Activated CD8-positive, alpha-beta memory T cell treated with anti-CD3 and anti-CD28 coated beads, Interleukin-2, amount 50 U/mL, for 1 hour (primary cell): Measurements from ENCODE around the gene ADAMTS9.

ENCODE experiments used
- DNase-seq: peaks from one replicate; pipeline ENCODE4 v3.0.0-alpha.2; 2020; ENCODE audit errors: extremely low read depth

The ADAMTS9 gene

GRCh38 chr3:64651741-64652241 lies 36.0 kb downstream of the ADAMTS9 start:
- no peak for DNase-seq

DNA sequence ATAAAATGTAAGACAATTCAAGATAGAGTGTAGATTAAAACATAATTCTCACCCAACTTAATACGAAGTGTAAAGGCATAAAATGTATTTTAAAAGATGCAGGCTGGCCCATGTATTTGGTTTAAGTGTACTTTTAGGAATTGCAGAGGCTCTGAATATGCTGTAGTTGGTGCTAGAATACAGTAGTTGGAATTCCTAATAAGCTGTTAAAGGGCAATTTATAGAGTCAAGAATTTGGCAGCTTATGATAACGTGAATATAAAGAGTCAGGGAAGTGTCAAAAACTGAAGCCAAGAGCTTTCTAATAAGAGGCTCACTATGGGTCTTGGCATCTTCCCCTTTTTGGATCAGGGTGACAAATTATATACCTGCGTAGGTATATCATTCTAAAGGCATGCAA lies 36.5 kb downstream of the ADAMTS9 start:
- DNase-seq, result no peak

- no peak for DNase-seq
These were observed 37.1 kb downstream of the ADAMTS9 start for GRCh38 chr3:64650715-64651114.

DNA sequence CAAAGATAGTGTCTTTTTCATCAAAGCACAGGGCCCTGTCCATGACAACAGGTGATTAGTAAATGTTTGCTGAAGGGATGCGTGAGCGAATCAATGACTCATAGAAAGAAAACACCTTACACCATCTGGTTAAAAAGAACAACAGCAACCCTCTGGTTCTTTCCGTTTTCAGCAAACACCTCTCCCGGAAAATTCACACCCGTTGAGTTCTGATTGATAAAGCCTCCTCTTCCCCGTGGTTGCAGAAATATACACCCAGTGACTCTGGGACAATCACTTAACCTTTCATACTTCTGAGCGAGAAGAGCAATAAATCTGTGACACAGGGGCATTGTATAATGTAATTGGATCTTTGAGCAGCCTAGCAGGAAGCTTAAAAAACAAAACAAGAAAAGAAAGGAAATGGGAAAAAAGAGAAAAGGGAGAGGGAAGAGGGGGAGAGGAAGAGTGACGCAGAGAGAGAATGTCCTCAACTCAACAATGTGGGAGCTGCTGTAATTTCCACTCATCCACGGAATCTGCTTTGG lies 37.6 kb downstream of the ADAMTS9 start:
- DNase-seq, result no peak

DNA sequence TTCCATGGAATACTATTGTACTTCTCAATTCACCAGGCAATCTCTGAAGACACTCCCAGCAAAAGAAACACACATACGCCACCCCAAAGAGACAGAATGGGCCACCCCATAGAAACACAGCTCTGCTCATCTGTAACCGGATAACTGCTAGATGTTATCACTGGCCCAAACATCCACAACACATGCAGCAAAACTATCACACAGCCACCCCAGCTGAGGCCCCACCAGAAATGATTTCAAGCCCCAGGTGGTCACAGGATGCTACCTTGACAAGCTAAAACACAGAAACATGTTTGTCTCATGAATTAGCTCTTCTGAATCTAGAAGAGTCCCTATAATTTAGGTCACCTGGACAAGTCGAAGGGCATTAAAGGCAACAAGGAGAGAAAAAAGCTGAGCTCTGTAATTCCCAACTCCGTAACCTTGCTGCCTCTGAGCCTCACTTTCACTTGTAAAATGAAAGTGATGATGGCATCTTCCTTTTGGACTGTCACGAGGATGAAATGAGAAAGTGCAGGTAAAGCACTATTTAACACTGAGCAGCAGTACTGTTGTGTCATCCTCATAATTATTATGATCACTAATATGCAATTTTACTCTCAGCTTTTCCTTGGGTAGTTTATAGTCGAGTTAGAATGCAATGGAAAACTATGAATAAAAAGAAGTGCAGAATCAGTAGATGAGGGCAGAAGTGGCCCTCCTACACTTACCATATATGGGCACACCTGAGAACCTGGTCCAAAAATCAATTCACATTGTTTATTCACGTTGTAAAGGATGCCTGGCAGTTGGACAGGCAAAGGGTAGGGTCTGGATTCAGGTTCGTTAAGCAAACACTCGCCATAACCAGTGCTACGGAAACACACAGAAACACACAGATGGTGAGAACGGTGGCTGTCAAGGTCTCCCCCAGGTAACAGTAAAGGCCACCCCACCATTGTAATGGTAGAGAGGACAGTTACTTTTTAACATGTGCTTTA lies 38.6 kb downstream of the ADAMTS9 start:
- no peak for DNase-seq

DNA sequence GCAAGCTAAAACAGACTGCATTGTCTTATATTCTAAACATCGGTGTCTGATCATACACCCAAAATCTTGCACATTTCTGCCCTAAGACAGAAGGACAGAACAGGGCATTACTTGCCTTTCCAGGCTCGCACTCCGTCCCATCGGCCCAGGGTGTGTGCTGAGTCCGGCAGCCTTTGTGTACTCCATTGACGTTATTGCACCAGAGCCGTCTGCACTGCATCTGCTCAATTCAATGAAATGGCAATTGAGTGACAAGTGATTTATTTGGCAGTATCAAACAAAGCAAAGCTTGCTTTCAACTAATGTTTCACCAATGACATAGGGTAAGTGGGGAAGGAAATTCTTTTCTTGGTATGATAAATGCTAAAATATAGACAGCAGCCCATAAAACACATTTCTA lies 40.0 kb downstream of the ADAMTS9 start:
- DNase-seq, result no peak

GRCh38 chr3:64645243-64645642 lies 42.6 kb downstream of the ADAMTS9 start:
- no peak for DNase-seq

- DNase-seq, result no peak
These were observed 43.3 kb downstream of the ADAMTS9 start for GRCh38 chr3:64644483-64644882.

GRCh38 chr3:64642327-64643151 lies 45.3 kb downstream of the ADAMTS9 start:
- DNase-seq, result no peak

GRCh38 chr3:64638981-64639481 lies 48.8 kb downstream of the ADAMTS9 start:
- no peak for DNase-seq

DNA sequence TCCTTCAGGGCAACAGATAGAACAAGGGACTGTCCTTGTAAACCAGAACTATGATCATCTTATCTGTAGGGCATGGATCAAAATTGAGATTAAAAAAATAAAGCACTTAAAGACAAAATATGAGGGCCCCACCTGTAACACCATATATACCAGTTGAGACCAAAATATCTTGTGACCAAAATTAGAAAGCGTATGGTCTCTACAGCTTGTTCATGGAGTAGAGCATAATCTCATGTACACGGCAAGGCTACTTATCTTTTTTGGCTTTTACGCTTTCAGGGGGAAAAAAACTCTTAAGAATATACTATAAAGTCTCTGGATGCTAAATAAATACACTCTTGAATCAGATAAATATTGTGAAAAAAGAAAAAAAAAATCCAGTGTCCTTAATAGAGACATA lies 49.3 kb downstream of the ADAMTS9 start:
- DNase-seq, result no peak

GRCh38 chr3:64634417-64634816 lies 53.4 kb downstream of the ADAMTS9 start:
- no peak for DNase-seq

DNA sequence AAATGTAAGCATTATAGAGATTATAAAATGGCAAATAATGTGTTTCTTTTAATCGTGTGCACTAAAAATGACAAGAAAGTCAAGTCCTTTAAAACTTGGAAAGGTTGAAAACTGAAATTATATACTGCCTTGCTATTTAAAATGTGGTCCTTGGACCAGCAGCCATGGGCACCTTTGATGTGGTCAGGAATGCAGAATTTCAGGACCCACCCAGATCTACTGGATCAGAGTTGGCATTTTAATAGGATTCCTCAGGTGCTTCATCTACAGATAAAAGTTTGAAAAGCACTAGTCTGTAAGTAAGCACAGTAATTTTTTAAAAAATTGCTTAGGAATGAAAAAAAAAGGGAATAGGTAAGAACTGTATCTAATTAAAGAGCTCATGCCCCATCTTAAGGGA lies 55.8 kb downstream of the ADAMTS9 start:
- DNase-seq, result no peak

- no peak for DNase-seq
These were observed 60.1 kb downstream of the ADAMTS9 start for GRCh38 chr3:64627471-64628321.

DNA sequence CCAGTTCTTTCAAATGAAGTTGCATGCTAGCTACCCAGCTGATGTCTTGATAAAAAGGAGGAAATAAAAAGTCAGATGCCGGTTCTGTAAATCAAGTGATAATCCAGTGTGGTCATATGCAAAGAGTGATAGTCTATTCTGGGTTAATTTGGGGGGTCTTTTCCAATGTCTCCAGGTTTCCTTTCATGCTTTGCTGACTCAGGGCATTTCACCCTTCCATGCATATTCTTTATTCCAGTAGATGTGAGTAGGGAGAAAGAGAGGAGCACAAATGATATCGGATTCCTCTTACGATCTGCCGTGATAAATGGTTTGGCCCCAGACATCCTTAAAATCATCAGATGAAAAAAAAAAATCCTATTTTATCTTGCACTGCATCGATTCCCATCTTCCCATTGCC lies 60.8 kb downstream of the ADAMTS9 start:
- DNase-seq, result no peak

DNA sequence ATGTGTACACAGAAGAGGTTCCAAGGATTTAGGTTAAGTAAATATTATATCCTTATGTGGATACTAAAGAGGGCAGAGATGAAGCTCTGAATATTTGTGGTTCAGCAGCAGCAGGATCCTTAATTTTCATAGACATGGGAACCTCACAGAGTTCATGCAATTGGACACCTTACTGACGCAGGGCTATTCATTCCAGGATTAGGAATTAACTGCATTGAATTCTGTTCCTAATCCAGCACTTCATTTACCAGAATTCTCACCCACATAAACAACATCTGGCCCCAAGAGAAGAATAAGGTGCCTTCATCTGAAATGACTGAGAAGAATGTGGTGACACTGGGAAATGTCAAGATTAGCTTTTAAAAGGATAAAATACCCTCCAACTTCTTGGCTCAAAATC lies 62.4 kb downstream of the ADAMTS9 start:
- DNase-seq, result no peak

- DNase-seq, result no peak
These were observed 64.7 kb downstream of the ADAMTS9 start for GRCh38 chr3:64623125-64623524.

GRCh38 chr3:64621726-64622395 lies 65.9 kb downstream of the ADAMTS9 start:
- DNase-seq, result no peak

- DNase-seq, result no peak
These were observed 66.5 kb downstream of the ADAMTS9 start for GRCh38 chr3:64621275-64621674.

DNA sequence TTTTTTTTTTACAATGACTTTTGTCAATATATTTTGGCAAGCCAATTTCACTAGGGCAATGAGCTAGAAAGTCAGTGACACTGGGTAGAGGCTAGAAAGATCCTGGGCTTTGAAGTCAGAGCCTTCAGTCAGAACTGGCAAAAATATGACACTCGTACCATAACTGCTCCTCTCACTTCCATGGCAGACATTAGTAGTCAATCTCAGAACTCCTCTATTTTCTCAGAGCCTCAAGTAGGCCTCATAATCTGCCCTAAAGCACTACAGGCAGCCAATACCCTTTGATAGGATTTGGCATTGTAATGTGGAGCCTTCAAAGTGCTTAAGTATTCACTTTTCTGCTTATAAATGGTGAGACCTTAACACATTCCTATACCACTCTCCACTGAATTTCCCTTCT lies 67.8 kb downstream of the ADAMTS9 start:
- DNase-seq, result no peak

GRCh38 chr3:64619216-64619615 lies 68.6 kb downstream of the ADAMTS9 start:
- no peak for DNase-seq
